Activated naive CD4-positive, alpha-beta T cell treated with anti-CD3 and anti-CD28 coated beads, Interleukin-2, amount 50 U/mL, for 16 hours (primary cell): Measurements from ENCODE around the gene EIF1.
"Not testable (repeated sequence)": the region's sequence is repeated elsewhere in the genome, so short reads cannot be mapped to it uniquely, and the experiment has no call there.

Experiments used
- DNase-seq: peaks from one replicate; pipeline ENCODE4 v3.0.0-alpha.2; 2020

EIF1 gene

DNA sequence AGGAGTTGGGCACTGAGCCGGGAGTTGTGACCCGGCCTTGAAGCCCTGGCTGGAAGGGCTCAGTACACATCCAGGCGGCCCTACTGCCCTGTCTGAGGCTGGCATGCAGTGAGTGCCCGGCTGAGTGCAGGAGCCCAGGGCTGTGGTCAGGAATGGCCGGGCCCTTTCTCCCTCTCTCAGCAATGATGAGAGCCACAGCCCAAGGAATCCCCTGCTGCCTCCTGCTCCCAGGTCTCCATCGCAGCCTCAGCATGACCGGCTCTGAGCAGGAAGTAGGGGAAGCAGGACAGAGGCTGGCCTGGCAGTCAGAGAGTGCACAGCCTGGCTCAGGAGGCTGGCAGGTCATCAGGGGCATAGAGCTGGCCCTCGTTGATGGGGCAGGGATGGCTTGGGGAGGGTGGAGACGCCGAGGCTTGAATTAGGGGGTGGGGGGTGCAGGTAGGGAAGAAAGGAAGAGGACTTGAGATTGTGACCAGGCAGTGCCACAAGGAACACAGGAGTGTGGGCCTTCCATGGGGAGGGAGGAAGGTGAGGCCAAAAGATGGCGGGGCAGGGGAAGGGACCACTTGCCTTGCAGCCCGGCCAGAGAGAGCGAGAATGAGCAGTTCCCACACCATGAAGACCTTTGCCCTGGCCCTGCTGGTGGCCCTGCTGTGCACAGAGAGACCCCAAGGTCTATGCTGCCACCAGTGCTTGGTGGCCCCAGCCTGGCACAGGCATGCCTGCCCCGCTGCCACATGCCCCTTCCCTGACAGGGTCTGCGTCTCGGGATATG, 32.2 kb upstream of the EIF1 start:
- no peak for DNase-seq

DNA sequence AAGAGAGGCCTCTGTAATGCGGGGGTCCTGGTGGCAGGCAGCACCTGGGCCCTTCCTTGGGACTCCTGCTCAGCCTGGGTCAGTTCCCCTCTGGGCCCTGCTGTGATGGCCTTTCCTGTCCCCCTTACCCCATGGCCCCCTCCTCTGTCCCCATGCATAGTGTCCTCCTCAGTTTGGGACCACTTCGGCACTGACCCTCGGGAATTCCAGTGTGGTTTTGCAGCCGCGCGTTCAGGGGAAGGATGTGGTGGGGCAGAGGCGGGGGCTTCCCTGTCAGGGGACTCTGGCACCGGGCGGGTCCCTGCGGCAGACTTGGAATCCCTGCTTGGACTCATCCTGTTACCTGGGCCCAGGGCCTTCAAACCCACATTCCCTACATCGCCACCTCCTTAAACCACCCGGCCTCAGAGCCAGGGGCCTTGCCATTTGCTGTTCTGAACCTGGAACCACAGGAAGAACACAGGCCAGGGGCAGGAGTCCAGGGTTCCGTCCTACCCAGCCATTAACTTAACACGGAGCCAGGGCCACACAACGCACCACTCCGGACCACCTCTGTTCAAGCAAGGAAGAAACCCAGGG, 31.4 kb upstream of the EIF1 start:
- DNase-seq = no peak

DNA sequence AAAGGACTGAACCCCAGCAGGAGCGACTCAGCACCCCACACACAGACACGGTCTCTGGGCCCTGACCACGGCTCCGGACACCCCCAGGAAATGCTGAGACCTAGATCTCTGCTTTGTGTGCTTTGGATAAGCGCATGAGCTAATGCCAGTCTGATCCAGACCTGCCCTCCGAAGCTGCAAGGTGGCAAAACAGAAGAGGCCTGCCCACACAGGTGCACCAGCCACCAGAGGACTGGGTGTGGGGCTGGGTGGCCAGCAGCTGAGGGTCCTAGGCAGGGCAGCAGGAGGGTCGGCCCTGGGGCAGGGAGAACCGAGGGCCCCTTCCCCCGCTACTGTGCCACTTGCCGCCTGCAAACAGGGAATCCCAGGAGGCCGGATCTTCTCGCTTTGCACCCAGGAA, 30.7 kb upstream of the EIF1 start:
- DNase-seq = no peak

DNA sequence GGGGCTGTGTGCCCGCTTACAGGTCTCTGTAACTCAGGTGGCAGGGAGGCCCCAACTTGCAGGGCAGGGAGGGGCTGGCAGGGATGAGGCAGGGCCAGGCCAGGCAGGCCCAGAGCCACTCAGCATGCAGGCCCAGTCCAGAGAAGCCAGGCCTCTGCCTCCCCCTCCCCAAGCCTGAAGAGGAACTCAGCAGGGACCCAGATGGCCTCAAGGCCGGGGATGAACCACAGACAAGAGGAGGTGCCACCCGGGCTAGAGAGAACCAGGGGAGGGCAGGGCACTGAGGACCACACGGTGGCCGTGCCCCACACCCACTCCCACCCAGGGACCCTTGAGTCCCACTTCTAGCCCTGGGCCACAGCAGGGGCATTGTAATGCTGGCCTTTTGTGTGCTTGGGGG, 29.8 kb upstream of the EIF1 start:
- DNase-seq = no peak

DNA sequence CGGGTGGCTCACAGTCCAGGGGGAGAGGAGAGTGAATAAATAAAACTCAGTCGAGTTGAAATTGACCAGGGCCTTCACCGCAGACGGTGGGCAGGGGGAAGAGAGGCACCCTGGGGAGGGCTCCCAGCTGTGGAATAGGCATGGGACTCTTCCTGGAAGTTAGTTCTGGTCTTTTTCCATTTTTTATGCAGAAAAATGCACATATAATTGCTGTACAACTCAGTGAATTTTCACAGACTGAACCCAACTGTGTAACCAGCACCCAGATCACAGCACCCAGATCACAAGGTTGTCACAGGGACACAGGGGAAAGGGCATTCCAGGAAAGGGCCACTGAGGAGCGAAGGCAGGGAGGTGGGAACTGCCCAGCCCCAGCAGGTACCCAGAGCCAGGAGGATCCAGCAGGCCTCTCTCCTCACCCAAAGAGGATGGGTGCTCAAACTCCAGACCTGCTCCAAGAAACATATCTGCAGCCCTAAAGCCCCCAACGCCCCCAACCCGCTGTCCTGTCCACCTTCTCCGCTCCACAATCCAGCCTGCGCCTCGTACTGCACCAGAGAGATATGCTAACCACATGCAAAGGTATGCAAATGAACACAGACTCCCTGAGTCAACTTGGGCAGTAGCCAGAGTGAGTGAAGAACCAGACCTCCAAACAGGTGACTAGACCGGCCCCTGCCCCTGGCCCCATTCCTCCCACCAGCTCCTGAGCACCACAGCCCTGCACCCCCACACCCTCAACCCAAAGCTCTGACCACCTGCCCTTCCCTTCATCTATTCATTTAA, 29.1 kb upstream of the EIF1 start:
- DNase-seq = no peak

DNA sequence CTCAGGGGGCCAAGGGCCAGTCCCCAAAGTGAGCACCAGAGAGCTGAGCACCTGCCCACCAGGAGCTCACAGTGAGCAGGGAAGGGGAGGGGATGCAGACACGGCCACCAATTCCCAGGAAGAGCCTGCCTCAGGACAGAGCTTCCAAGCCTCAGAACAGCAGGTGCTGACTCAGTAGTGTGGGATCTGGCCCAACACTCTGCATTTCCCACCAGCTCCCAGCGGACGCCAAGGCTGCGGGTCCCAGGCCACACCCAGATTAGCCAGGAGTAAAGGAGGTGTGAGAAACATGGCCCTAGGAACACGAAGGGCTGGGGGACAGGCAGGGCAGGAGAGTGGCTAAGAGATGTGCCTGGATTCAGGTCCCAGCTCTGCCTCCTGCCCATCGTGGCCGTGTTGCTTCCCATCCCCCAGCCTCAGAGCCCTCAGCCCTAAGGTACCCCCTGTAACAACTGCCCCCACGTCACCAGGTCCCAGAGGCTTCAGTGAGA, 28.4 kb upstream of the EIF1 start:
- DNase-seq = no peak

DNA sequence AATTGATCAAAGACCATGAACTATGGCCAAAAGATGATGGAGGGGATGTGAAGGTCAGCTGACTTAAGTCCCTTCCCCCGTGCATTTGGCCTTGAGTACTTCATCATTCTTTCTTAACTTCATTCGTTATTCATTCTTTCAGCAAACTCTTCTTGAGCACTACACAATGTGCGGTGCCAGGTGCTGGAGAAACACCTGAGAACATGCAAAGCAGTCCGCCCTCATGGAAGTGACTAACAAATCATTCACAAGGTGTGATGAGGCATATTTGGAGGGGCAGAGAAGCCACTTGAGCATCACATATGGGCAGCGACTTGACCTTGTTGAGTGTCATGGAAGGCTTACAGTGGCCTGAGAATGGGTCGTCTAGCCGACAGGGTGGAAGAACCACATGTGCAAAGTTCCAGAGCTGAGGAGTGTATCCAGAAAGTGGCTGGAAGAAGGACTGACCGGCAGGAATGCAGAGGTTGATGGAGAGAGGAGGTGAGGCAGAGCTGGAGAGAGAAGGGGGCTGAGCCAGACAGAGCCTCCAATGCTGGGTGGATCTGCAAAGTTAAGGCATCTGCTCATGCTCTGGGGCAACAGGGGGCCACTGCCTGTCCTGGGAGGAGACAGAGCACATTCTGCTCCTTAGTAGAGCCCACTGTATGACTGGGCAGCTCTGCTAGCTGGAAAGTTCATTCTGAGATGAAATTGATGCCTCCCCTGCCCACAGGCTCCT, 25.1 kb upstream of the EIF1 start:
- DNase-seq = no peak

DNA sequence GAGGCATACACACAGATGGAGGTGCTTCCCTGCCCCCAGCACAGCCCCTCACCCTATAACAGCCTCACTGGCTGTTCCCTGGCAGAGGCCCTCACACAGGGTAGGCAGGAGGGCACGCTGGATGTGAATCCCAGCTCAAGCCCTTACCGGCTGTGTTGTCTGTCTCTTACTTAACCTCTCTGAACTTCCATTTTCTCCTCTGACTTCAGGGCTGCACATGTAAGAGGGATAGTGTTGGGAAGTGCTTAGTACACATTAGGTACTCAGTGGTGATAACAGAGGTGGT, 24.6 kb upstream of the EIF1 start:
- DNase-seq = no peak

DNA sequence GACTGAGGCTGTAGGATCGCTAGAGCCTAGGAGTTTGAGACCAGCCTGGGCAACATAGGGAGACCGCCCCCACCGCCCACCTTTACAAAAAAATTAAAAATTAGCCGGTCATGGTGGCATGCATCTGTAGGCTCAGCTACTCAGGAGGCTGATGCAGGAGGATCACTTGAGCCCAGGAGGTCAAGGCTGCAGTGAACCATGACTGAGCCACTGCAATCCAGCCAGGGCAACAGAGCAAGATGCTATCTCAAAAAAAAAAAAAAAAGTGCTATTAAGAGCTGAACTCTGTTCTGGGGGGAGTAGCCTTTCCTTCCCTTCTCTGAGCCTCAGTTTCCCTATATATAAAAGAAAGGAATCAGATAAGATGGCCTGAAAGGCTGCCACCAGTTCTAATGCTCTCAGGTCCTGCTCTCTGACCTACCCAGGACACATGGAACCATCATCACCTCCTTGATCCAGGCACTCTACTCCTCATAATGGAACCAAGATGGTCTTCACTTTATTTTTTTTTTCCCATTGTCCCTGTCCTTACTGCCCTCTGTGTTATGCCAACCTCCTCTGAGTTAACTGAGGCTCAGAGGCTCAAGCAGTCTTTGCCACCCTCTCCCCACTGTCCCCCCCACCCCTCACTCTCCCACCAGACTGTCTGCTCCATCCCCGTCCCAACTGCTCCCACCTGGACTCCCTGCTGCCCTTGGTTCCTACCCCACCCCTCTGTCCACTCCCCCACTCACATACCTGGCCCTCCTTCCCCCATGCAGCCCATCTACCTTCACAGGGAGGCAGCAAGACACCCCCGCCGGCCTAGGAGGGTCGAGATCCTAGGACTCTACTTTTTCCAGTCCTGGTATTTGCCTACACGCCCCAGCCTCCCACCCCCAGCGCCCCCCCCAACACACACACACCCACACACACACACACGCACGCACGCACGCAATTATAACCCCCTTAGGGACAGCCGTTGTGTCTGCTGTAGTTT, 23.8 kb upstream of the EIF1 start:
- DNase-seq = no peak

DNA sequence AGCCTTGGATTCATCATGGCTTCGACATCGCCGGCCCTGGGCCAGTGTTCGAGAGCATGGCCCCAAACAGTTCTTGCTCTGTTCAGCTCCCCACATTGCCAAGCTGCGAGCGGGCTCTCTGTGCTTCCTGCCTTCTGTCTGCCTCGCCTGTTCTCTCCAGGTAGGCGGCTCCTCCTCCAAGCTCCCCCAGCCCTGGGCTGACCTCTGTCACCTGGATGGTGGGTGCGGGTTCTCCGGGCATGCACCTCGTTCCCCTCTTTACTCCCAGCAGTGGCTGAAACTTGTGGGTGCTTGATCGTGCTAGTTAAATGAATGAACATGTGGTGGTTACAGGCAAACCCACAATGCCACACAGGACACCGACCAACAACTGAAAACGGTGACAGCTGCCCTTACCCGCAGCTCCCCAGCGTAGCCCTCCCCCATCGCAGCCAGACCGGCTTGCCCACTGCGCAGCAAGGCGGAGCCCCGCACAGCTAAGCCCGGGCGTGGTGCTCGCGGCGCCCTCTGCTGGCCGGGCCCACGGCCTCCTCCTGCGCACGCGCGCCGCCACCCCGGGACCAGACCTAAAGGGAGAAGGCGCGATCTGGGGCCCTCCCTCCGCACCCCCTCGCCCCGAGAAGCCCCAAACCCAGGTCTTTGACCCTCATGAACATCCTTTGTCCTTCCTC, 23.0 kb upstream of the EIF1 start:
- peak; percentile 90 for DNase-seq

DNA sequence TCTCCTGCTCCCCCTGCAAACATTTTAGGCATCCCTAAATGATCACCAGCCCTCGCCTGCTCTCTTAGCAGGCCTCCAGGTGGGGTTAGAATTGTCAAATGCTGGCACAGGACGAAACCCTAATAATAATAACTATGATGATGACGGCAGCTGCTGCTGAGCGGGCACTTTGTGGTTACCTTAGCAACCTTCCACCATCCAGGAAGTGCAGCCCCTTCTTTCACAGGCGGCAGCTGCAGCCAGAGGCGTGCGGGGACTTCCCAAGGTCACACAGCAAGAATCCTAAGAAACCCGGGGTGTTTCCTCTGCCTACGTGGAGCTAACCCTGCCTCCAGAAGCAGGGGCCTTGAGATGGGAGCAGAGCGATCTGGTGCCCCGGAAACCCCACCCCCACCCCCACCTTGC, 22.4 kb upstream of the EIF1 start:
- DNase-seq = peak; percentile 60

DNA sequence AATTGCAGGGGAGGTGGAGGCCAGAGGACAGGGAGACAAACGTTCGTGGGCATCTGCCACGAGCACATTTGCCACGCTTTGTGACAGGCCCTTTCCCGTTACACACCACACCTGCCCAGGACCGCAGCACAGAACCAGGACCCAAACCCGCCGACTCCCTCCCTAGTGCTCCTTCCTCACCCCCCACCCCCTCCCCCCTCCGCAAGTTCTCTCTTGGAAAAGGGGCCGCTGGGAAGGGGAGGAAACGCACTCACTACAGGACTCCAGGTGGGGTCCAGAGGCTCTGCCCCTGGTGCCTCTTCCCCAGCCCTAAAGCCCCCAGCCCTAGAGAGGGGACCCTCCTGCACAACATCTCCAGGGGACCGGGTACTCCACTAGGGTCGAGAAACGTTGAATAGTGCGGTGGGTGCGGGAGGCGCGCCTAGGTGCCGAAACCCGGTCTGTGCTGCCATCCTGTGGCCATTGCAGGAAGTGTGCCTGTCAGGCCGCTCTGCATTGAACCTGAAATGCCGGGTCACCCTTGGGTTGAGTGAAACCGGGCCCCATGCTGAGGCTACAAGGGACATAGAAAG, 21.9 kb upstream of the EIF1 start:
- peak; percentile 89 for DNase-seq

DNA sequence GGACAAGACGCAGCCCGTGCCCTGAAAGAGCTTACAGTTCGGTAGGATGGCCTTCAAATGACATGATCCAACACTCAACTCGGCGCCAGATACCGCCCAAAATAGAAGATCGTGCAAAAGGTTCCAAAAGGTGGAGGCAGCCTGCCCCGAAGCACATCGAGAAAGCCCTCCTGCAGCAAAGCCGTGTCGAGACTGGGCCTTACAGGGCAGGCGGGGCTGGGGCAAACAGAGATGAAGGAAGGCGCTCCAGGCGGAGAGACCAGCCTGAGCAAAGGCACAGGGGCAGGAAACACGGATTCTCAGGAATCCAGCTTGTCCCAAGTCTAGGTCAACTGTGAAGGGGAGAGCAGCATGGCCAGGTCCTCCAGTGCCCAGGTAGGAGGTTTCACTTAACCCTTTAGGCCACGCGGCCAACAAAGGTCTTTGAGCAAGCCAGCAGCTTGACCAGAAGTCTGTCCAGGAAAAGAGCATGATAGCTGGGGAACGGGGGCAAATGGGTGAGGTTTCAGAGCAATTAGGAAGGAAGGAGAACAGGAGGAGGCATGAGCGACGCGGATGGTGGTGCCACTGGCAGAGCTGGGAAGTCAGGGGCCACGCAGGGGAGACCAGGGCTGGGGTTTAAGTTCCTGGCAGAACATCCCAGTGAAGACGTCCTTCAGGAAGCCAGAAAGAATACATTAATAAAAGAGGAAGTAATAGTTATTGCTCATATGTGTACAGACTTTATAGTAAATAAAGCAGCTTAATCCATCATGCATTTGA, 21.2 kb upstream of the EIF1 start:
- no peak for DNase-seq

DNA sequence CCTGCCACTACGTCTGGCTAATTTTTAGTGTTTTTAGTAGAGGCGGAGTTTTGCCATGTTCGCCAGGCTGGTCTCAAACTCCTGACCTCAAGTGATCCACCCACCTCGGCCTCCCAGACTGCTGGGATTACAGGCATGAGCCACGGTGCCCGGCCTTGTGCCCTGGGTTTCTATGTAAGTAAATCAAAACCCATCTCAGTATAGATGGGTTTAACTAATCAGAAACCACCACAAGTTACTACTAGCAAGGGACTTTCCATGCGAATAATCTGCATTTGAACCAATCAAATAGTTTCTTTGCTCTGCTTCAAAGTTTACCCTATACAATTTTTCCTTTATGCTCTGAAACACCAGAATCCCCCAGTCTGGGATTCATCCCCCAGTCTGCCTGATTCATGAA, 16.5 kb upstream of the EIF1 start:
- peak; percentile 33 for DNase-seq

DNA sequence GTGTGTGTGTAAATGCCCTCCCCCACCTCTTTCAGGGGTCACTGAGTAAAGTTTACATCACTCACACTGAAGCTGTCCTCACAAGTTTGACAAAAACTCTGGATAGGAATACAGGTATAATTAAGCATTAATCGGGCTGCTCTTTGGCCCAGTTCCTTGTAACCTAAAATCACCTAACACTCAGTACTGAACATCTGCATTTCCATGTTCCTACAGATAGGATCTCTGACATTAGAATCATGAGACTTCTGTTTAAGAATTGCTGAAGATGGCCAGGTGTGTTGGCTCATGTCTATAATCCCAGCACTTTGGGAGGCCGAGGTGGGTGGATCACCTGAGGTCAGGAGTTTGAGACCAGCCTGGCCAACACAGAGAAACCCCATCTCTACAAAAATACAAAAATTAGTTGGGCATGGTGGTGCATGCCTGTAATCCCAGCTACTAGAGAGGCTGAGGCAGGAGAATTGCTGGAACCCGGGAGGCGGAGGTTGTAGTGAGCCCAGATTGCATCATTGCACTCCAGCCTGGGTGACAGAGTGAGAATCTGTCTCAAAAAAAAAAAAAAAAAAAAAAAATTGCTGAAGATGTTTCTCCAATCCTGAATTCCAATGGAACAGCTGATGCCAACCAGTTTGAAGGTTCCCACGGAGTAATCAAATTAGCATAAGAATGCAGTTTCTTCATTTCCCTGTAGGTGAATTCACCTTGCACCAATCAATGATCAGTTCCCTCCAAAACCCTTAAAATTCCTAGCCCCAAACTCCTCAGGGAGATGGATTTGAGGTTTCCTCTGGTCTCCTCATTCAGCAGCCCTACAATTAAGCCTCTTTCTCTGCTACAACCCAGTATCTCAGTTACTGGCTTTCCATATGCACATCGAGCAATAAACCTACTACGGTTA, 13.3 kb upstream of the EIF1 start:
- not testable (repeated sequence) for DNase-seq

DNA sequence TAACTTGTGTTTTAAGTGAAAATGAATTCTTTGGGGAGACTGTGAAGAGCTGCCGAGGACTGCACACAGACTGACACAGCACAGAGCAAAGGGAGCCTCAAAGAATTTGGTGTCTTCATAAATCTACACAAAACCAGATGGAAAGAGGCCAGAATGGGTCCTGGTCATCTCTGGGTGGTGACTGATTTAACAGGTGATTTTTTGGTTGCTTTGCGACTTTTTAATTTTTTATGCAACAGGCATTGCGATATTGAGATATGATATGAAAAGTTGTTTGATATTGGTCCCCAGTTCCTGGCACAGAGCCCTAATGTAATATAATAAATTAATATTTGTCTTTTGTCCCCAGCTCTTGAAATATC, 12.6 kb upstream of the EIF1 start:
- no peak for DNase-seq

DNA sequence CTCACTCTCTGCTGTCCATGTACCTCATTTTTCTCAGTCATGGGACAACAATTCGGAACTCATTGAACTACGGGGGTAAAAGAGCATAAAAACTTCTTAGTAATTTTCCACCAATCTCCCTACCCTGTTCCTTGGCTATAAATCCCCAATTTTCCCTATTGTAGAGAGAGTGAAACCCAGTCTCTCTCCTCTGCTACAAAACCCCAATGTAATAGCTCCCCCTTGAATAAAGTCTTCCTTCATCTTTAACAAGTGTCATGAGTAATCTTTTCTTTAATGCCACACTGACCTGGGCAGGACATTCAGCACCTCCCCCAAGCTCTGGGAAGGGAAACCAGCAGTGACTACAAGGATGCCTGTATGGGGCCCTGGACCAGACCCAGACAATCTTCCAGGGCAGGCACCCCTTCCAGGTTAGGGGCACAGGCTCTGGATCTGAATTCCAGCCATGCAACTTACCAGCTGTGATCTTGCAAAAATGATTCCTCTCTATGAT, 10.2 kb upstream of the EIF1 start:
- no peak for DNase-seq

DNA sequence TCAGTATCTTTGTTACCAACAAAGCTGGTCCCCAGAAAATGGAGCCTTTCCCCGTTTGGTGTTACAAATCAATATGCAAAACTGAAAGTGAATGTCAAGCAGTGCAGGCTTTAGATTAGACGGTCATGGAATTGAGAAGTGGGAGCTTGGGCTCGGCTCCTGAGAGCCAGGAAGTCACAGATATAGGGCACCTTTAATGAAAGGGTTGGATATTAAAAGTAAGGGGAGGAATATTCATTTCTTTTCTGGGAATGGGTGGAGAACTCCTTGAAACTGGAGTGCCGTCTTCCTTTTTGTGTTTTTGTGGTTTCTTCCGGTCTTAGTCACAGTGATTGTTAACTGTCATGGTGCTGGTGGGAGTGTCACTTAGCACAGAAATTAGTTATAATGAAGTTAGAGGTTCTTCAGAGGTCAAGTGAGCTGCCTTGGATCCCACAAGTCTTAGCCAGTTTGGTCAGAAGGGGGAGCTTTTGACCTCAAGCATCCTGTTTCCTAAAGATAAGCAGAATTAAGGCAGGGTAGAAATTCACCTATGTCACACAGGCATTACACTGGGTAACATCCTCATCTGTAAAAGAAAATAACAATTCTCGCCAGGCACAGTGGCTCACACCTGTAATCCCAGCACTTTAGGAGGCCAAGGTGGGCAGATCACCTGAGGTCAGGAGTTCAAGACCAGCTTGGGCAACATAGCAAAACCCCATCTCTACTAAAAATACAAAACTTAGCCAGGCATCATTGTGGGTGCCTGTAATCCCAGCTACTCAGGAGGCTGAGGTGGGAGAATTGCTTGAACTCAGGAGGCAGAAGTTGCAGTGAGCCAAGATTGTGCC, 9.6 kb upstream of the EIF1 start:
- DNase-seq = peak; percentile 31
